Activated B cell treated with CpG ODN at 0.5 μM for 24 hours (primary cell): ENCODE measurements around the gene USP9Y. TPM values are rescaled to one million over a fixed set of nuclear protein-coding genes. Genes with fewer than 3 reads are reported as not detected.

ENCODE experiments used
- ATAC-seq: fragments of 200-7000 bp; cut with Tn5 transposase; one replicate; pipeline ENCODE4 v1.10.0; 2021; ENCODE audit warnings: low read depth, mild to moderate bottlenecking, moderate library complexity
- CTCF ChIA-PET: fragments of 350-600 bp; sonication (Branson Sonifier 250); formaldehyde crosslinking; loops from one replicate; lab custom pipeline; 2021; ENCODE audit warnings: antibody characterized with exemption; lab: Charles Lee
- POLR2A ChIA-PET: fragments of 350-600 bp; sonication (Branson Sonifier 250); formaldehyde crosslinking; loops from one replicate; lab custom pipeline; 2021; ENCODE audit warnings: antibody characterized with exemption; lab: Charles Lee
- DNase-seq: peaks from one replicate; pipeline ENCODE4 v3.0.0; 2022
- H3K27ac Mint-ChIP-seq: one replicate; pipeline ENCODE4 v1.8.0; 2020; ENCODE audit warnings: mixed read lengths
- H3K27me3 Mint-ChIP-seq: one replicate; pipeline ENCODE4 v1.8.0; 2021; ENCODE audit warnings: mixed read lengths
- H3K36me3 Mint-ChIP-seq: one replicate; pipeline ENCODE4 v1.8.0; 2021; ENCODE audit warnings: low read depth, mixed read lengths
- H3K4me1 Mint-ChIP-seq: one replicate; pipeline ENCODE4 v1.8.0; 2021; ENCODE audit warnings: mixed read lengths
- H3K4me3 Mint-ChIP-seq: one replicate; pipeline ENCODE4 v1.8.0; 2020; ENCODE audit warnings: mild to moderate bottlenecking, mixed read lengths
- H3K9me3 Mint-ChIP-seq: one replicate; pipeline ENCODE4 v1.8.0; 2020; ENCODE audit warnings: mixed read lengths
- CTCF ChIP-seq: fragments of 200-600 bp; IDR thresholded peaks from one replicate; pipeline ENCODE4 v1.8.0; 2022; ENCODE audit warnings: antibody characterized with exemption, mild to moderate bottlenecking
- intact Hi-C: fragments of 100-400 bp; cut with micrococcal nuclease; formaldehyde crosslinking; loops from one replicate; pipeline ENCODE4 v1.15.1; 2024
- total RNA-seq: library from RNA; stranded (reverse); gene quantifications from 2 replicates; pipeline ENCODE4 v1.2.3, GENCODE V29; 2022

USP9Y gene
- total RNA-seq, 1 donor from 2014 or later, result 29.3 TPM

GRCh38 chrY:12741414-12741813 lies 40.4 kb downstream of the USP9Y start:
- no peaks in the 10 kb centered on the region for H3K9me3 Mint-ChIP-seq
- H3K27me3 Mint-ChIP-seq, result no peaks in the 10 kb centered on the region
- peaks cover 44% of the 10 kb centered on the region for H3K36me3 Mint-ChIP-seq
- ATAC-seq (no peak), DNase-seq (no peak)
- H3K4me1 Mint-ChIP-seq, result no peaks in the 10 kb centered on the region
- ChIA-PET POLR2A (no interaction called here), CTCF (no interaction called here)
- H3K27ac Mint-ChIP-seq, result no peak overlapping the region
- intact Hi-C loops, result no loop called here
- no peak overlapping the region for H3K4me3 Mint-ChIP-seq
- no peak for TF ChIP-seq CTCF

- H3K36me3 Mint-ChIP-seq, result peaks cover 47% of the 10 kb centered on the region
- TF ChIP-seq CTCF, result no peak
- DNase-seq, result no peak
- no peaks in the 10 kb centered on the region for H3K4me1 Mint-ChIP-seq
- no peak overlapping the region for H3K4me3 Mint-ChIP-seq
- intact Hi-C loops, result no loop called here
- no peaks in the 10 kb centered on the region for H3K27me3 Mint-ChIP-seq
- no peak for ATAC-seq
- POLR2A ChIA-PET, result no interaction called here
- no peak overlapping the region for H3K27ac Mint-ChIP-seq
- CTCF ChIA-PET, result no interaction called here
- H3K9me3 Mint-ChIP-seq, result no peaks in the 10 kb centered on the region
Observed at GRCh38 chrY:12742725-12743124, 41.7 kb downstream of the USP9Y start.

GRCh38 chrY:12744091-12744490 lies 43.1 kb downstream of the USP9Y start:
- intact Hi-C loops, result no loop called here
- no peaks in the 10 kb centered on the region for H3K4me1 Mint-ChIP-seq
- ChIA-PET CTCF (no interaction called here), POLR2A (no interaction called here)
- DNase-seq, result no peak
- no peaks in the 10 kb centered on the region for H3K9me3 Mint-ChIP-seq
- no peak overlapping the region for H3K4me3 Mint-ChIP-seq
- peaks cover 55% of the 10 kb centered on the region for H3K36me3 Mint-ChIP-seq
- no peak for ATAC-seq
- TF ChIP-seq CTCF, result no peak
- H3K27ac Mint-ChIP-seq, result no peak overlapping the region
- H3K27me3 Mint-ChIP-seq, result no peaks in the 10 kb centered on the region

GRCh38 chrY:12749293-12749692 lies 48.3 kb downstream of the USP9Y start:
- no peak overlapping the region for H3K27ac Mint-ChIP-seq
- H3K9me3 Mint-ChIP-seq, result no peaks in the 10 kb centered on the region
- no peaks in the 10 kb centered on the region for H3K4me1 Mint-ChIP-seq
- TF ChIP-seq CTCF, result no peak
- ATAC-seq (no peak), DNase-seq (no peak)
- peaks cover 51% of the 10 kb centered on the region for H3K36me3 Mint-ChIP-seq
- ChIA-PET CTCF (no interaction called here), POLR2A (no interaction called here)
- H3K4me3 Mint-ChIP-seq, result no peak overlapping the region
- intact Hi-C loops, result no loop called here
- no peaks in the 10 kb centered on the region for H3K27me3 Mint-ChIP-seq

GRCh38 chrY:12752856-12753255 lies 51.8 kb downstream of the USP9Y start:
- Mint-ChIP-seq H3K36me3 (peaks cover 61% of the 10 kb centered on the region), H3K9me3 (no peaks in the 10 kb centered on the region), H3K27ac (no peak overlapping the region), H3K4me1 (no peaks in the 10 kb centered on the region), H3K4me3 (no peak overlapping the region), H3K27me3 (no peaks in the 10 kb centered on the region)
- ChIA-PET CTCF (no interaction called here), POLR2A (no interaction called here)
- TF ChIP-seq CTCF, result no peak
- no peak for DNase-seq
- ATAC-seq, result no peak
- intact Hi-C loops, result no loop called here
